GM21360 (cell line): Measurements from ENCODE around the gene RPP14.

Experiments
- ATAC-seq: cut with Tn5 transposase; IDR thresholded peaks from one replicate; pipeline ENCODE4 v1.9.1; 2021; ENCODE audit warnings: mild to moderate bottlenecking, moderate library complexity; ENCODE audit not compliant: unreplicated experiment

The RPP14 gene

DNA sequence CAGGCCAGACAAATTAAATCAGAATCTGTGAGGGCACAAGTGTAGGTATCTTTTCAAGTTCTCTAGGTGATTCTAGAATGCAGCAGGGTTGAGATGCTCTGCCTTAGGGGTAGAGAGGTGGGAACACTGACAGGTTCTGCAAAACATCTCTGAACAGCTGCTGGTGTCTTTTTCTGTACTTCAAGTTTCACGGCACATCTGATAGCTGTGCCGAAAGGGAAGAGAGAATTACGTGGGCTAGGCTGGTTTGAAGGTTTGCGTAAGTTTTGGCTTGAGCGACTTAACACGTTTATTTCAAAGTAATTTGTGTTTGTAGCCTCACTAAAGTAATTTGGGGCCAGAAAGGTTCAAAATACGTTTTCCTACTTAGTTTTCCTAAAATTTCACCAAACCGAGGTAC is 49.1 kb downstream of the RPP14 start:
- peak; percentile 57 for ATAC-seq

DNA sequence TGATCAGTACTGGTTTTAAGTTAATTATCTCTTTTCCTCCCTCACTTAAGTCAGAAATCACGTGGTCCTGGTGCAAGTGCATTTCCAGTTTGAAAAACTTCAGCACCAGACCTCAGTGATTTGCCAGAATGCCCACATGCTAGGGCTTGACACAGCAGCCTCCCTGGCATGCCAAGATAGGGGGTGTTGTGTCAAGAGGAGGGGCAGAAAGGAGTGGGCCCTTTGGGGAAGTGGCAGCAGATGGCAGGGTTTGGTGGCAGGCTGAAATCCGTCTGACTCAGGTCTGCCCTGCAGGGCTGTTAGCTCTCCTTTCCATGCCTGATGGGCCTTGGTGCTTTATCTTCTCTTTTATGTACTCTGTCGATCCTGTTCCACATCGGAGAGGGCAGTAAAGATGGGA is 50.0 kb downstream of the RPP14 start:
- no peak for ATAC-seq

DNA sequence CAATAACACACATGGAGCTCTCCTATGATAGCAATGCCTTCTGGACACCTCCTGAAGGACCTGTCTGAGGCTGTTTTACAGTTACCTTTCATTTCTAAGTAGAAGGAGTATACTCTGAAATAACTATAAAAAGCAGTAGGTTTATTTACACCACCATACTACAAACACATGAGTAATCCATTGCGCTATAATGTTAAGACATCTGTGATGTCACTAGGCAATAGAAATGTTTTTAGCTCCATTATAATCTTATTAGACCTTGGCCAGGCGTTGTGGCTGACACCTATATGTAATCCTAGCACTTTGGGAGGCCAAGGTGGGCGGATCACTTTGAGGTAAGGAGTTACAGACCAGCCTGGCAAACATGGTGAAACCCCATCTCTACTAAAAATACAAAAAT is 51.4 kb downstream of the RPP14 start:
- no peak for ATAC-seq

DNA sequence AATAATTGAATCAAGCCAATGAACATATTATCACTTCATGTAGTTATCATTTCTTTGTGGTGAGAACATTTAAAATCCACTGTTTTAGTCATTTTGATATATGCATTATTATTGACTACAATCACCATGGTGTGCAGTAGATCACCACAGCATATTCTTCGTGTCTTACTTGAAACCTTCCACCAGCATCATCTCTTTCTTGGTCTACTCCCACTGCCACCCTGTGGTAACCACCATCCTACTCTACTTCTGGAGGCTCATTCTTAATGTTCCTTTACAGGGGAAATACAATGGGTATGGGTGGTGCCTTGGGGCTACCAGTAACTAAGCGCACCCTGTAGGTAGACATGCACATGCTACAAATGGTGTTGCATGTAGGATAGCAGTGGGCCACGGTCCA is 52.0 kb downstream of the RPP14 start:
- no peak for ATAC-seq

DNA sequence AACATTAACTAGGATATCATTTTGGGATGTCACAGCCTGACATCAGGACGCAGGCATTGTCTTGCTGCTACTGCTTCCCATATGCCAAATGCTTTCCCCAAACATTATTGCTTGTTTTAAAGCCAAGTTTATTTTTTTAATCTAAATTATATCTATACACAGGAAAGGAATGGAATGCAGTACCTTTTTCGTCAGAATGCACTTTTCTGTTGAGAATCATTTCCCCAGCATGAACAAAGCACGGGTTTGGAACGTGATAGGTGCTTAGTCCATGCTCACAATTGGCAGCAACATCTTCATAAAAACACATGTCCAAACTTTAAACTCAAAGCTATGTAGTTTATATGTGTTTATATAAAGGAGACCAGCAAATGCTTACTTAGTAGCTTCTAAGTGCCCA is 52.8 kb downstream of the RPP14 start:
- no peak for ATAC-seq

DNA sequence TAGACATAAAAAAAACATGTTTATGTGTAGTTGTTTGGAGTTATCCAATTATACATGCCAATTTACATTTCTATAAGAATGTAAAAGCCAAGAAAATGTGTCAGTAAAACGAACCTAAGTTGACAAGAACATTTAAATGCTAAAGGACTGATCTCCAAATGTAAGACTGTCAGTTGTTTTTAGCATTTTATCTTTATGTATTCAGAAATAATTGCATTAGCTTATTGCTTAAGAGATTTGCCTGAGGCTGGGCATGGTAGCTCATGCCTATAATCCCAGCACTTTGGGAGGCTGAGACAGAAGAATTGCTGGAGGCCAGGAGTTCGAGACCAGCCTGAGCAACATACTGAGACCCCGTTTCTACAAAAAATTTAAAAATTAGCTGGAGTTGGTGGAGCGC is 53.6 kb downstream of the RPP14 start:
- ATAC-seq, result no peak

DNA sequence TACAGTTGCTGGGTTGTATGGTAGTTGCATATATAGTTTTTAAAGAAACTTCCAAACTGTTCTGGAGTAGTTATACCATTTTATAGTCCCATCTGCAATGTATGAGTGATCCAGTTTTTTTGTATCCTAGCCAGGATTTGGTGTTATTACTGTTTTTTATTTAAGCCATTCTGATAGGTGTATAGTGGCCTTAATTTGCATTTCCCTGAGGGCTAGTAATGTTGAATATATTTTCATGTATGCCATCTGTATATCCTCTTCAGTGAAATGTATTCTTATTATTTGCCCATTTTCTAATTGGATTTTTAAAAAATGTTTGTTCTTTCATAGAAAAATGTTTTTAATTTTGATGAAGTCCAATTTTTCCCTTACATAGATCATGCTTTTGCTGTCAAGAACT is 55.8 kb downstream of the RPP14 start:
- no peak for ATAC-seq

DNA sequence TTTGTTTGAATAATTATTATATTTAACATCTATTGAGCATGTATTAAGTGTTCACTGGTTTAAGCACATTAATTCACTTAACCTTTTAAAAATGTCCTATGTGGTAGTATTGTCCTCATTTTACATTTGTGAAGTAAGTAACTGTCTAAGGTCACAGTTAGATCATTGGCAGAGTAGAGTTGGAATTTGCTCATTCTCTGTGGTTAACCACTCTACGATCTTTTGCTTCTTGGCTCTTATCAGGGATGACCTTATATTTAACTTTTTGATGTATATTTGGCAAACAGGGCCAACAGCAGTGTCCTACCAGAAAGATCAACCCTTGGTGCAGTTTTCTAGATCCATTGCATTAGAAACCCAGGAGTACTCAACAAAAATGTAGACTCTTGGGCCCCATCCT is 60.7 kb downstream of the RPP14 start:
- no peak for ATAC-seq

DNA sequence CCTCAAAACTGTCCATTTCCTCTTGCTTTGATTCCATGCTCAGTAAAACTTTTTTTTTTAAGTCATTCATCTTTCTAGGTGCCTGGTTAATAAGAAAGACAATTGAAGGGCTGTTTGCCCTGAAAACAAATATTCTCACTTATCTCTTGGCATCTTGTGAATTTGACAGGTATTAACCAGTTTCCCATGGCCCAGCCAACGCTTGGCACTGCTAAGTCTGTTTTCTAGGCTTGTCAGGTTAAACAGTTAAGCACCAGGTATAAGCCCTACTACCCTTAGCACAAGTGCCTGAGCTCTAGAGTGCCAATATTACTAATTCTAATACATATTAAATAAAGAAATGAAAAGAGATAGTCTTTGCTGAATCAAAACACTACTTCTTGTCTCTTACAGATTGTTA is 63.0 kb downstream of the RPP14 start:
- ATAC-seq, result no peak
